Keratinocyte (primary cell): ENCODE results near the gene DNAH12.

ENCODE experiments used
- CTCF ChIP-seq, 3 experiments: IDR thresholded peaks in 1 of 3; conservative IDR thresholded peaks in 1 of 3; optimal IDR thresholded peaks in 1 of 3; 2 replicates in 2 of 3; 3 replicates in 1 of 3; pipeline versions ENCODE3 to v1.5.1; 2011; ENCODE audit warnings: low read length in 3 of 3, mild to moderate bottlenecking in 3 of 3, moderate library complexity in 2 of 3, control low read depth in 1 of 3, inconsistent platforms in 1 of 3; ENCODE audit not compliant: insufficient read depth in 2 of 3; ENCODE audit errors: extremely low read depth in 1 of 3
- EZH2 ChIP-seq: IDR thresholded peaks from one replicate; pipeline ENCODE4 v1.6.1; 2012; ENCODE audit warnings: inconsistent platforms, mild to moderate bottlenecking, low read length, moderate library complexity

- TF ChIP-seq CTCF (optimal IDR thresholded peaks at IDR 0.05 in 1 of 3, IDR thresholded peaks at IDR 0.05 in 1 of 3, conservative IDR thresholded peaks at IDR 0.05 in 1 of 3; ENCODE audit: extremely low read depth in 1 of 3, insufficient read depth in 2 of 3, low read length in 3 of 3), result no peak
- TF ChIP-seq EZH2, result no peak
Measured at GRCh38 chr3:57335283-57335938, 208.7 kb downstream of the DNAH12 start.
